ENCODE measurements around the gene PWWP2A.
"Not testable (repeated sequence)": the region's sequence is repeated elsewhere in the genome, so short reads cannot be mapped to it uniquely, and the experiment has no call there.

PWWP2A gene

DNA sequence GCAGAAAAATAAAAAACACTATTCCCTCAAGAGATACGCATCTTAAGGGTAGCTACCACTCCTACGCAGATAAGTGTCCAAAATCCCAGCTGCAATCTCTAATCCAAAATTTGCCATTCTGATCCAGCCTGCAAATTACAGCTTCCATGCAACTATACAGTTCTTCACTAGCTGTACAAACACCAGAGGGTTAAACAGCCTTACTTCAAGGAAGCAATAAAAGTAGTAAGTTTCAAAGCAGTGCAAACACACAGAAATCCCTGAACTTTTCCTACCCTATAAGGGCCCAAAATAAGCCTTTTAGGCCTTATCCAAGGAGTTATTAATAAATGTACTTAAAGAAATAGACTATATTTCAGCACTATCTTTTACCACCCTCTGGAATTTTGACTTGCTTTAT is 39.5 kb downstream of the PWWP2A start:
- no peaks in the 10 kb centered on the region for H3K27me3 ChIP-seq (ENCODE audit: control insufficient read depth, insufficient read depth, low read length)
- H3K9me3 ChIP-seq (ENCODE audit: control insufficient read depth, insufficient read depth, low read length): no peaks in the 10 kb centered on the region
- DNase-seq (ENCODE audit: low read depth, low spot score): no peak
- H3K27ac ChIP-seq (ENCODE audit: low read length): no peak overlapping the region
- H3K4me3 ChIP-seq (ENCODE audit: low read length): no peak overlapping the region
- no CpG with 5 or more reads among the region's 2 CpGs for WGBS (ENCODE audit: insufficient coverage, insufficient read length)
- no peaks in the 10 kb centered on the region for H3K36me3 ChIP-seq (ENCODE audit: control insufficient read depth, insufficient read depth, low read length)
- peaks cover 1% of the 10 kb centered on the region; the same call in 1 of the 2 replicates for H3K4me1 ChIP-seq (ENCODE audit: control insufficient read depth, insufficient read depth, low read length)

DNA sequence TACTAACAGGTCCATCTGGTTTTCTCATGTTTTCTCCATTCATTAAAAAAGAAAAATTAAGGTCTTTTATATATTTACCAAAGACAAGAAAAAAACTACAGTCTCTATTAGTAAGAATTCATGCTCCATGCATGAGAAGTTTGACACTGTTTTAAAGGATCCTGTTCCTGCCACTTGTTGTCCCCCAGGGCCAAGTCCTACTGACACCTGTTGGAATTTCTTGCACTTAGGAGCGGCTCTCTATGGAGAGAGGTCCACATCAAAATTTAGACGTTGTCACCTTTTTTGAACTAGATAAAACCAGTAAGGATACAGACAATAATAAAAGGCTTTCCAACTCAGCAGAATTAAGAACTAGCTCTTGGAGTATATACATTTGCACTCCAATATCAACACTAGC is 42.3 kb downstream of the PWWP2A start:
- H3K4me3 ChIP-seq (ENCODE audit: low read length): no peak overlapping the region
- peaks cover 1% of the 10 kb centered on the region; the same call in 1 of the 2 replicates for H3K4me1 ChIP-seq (ENCODE audit: control insufficient read depth, insufficient read depth, low read length)
- H3K27ac ChIP-seq (ENCODE audit: low read length): no peak overlapping the region
- no peaks in the 10 kb centered on the region for H3K36me3 ChIP-seq (ENCODE audit: control insufficient read depth, insufficient read depth, low read length)
- no peak for DNase-seq (ENCODE audit: low read depth, low spot score)
- no peaks in the 10 kb centered on the region for H3K27me3 ChIP-seq (ENCODE audit: control insufficient read depth, insufficient read depth, low read length)
- no peaks in the 10 kb centered on the region for H3K9me3 ChIP-seq (ENCODE audit: control insufficient read depth, insufficient read depth, low read length)
- WGBS (ENCODE audit: insufficient coverage, insufficient read length): no CpG with 5 or more reads among the region's 2 CpGs

DNA sequence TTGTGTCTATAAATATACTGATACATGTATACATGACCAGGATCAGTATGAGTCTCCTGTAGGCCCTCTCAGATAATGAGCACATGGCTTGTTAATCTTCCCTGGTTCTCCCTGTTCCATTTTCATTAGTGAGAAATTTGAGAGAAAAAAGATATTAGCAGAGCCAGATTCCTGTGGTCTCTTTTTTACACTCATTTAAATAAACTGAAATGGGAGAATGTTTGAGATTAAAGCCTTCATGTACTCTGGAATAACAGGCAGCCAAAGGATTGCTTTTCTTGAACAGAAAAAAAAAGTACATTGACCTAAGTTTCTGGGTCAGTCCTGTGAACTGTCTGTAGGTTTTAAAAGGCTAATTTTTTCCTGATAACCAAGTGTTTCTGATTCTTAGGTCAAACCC is 44.2 kb downstream of the PWWP2A start:
- Histone ChIP-seq H3K27ac (ENCODE audit: low read length) (no peak overlapping the region), H3K4me1 (ENCODE audit: control insufficient read depth, insufficient read depth, low read length) (no peaks in the 10 kb centered on the region), H3K9me3 (ENCODE audit: control insufficient read depth, insufficient read depth, low read length) (no peaks in the 10 kb centered on the region), H3K4me3 (ENCODE audit: low read length) (no peak overlapping the region), H3K36me3 (ENCODE audit: control insufficient read depth, insufficient read depth, low read length) (no peaks in the 10 kb centered on the region), H3K27me3 (ENCODE audit: control insufficient read depth, insufficient read depth, low read length) (no peaks in the 10 kb centered on the region)
- DNase-seq (ENCODE audit: low read depth, low spot score): no peak

DNA sequence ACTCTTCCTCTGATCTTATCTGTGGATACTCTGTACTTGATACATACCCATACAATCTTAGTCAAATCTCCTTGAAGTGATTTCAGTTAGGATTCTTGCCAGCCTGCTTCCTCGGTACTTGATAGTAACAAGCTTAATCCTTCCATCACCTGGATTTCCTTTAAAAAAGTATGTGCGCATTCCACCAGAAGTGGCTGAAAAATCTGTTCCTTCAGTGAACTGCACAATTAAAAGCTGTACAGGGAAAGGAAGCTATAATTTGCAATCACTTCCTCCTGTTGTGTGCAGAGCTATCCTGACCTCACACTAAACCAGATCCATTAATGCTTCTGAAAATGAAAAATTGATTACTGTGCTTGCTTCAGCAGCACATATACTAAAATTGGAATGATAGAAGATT is 47.3 kb downstream of the PWWP2A start:
- no peak for DNase-seq (ENCODE audit: low read depth, low spot score)

DNA sequence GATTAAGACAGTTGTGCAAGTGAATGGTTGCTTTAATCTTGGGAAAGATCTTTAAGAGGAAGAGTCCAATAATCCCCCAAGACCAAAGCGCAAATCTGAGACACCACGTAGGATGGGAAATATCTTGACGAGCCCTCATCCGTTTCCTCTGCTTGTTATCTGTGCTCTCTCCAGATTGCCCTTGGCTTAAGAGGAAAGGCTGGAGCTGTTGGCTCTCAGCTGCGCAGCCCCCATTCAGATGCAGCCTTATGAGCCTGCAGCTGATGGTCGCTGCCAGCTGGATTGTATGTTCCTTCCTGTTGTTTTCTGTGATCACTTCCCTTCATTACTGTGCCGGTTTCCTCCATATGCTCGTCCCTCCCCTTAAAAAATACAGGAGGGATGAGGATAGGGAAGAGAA is 47.7 kb downstream of the PWWP2A start:
- Histone ChIP-seq H3K27me3 (ENCODE audit: control insufficient read depth, insufficient read depth, low read length) (no peaks in the 10 kb centered on the region), H3K9me3 (ENCODE audit: control insufficient read depth, insufficient read depth, low read length) (no peaks in the 10 kb centered on the region), H3K4me3 (ENCODE audit: low read length) (no peak overlapping the region; the same call in 1 of the 2 replicates), H3K36me3 (ENCODE audit: control insufficient read depth, insufficient read depth, low read length) (no peaks in the 10 kb centered on the region), H3K4me1 (ENCODE audit: control insufficient read depth, insufficient read depth, low read length) (no peaks in the 10 kb centered on the region), H3K27ac (ENCODE audit: low read length) (no peak overlapping the region)
- WGBS (ENCODE audit: insufficient coverage, insufficient read length): no CpG with 5 or more reads among the region's 8 CpGs
- no peak for DNase-seq (ENCODE audit: low read depth, low spot score)

More for the DNA sequence above, 47.3 kb downstream of the PWWP2A start:
- H3K27ac ChIP-seq (ENCODE audit: low read length): no peak overlapping the region
- no peaks in the 10 kb centered on the region for H3K27me3 ChIP-seq (ENCODE audit: control insufficient read depth, insufficient read depth, low read length)
- no CpG with 5 or more reads among the region's 2 CpGs for WGBS (ENCODE audit: insufficient coverage, insufficient read length)
- H3K4me3 ChIP-seq (ENCODE audit: low read length): no peak overlapping the region
- H3K9me3 ChIP-seq (ENCODE audit: control insufficient read depth, insufficient read depth, low read length): no peaks in the 10 kb centered on the region
- no peaks in the 10 kb centered on the region for H3K4me1 ChIP-seq (ENCODE audit: control insufficient read depth, insufficient read depth, low read length)
- H3K36me3 ChIP-seq (ENCODE audit: control insufficient read depth, insufficient read depth, low read length): no peaks in the 10 kb centered on the region

DNA sequence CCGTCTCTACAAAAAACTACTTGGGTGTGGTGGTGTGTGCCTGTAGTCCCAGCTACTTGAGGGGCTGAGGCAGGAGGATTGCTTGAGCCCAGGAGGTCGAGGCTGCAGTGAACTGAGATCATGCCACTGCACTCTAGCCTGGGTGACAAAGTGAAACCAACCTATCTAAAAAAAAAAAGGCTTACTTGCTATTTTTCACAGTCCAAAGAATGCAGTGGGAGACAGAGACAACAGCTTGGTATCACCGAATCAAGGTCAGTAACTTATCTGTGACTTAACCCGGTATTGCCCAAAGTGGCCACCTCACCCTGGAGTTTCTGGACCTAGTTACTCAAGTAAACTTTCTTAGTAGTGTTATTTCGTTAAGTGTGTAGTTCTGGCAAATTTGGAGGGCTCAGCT is 50.1 kb downstream of the PWWP2A start:
- DNase-seq (ENCODE audit: low read depth, low spot score): not testable (repeated sequence)
- no CpG with 5 or more reads among the region's 5 CpGs for WGBS (ENCODE audit: insufficient coverage, insufficient read length)

DNA sequence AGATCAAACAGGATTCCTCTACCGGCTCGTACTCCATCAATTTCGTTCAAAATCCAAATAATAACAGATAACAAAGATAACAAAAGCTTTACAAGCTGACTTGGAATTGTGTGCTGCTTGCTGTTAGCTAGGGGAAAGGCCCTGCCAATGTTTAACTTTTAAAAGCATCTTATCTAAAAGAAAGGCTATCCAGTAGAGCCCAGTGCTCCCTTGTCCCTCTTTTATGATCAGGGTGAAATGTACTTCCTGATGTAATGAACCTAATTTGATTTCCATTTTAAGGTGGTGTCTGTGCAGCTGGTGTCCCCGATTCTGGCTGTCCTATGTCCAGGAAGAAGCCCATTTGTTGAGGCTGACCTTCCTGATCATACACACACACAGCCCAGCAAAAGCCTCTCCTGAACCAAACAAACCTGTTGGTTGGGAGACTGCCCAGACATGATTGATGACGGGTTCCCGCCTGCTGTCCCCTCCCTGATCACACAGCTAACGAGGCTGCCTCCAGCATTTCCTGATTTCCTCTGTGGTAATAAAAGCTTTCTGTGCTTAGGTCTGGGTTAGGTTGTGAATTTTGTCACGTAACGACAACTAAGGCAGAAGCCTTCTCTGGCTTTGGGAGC is 54.1 kb downstream of the PWWP2A start:
- H3K4me1 ChIP-seq (ENCODE audit: control insufficient read depth, insufficient read depth, low read length): no peaks in the 10 kb centered on the region
- H3K36me3 ChIP-seq (ENCODE audit: control insufficient read depth, insufficient read depth, low read length): peaks cover 9% of the 10 kb centered on the region; the same call in 1 of the 2 replicates
- no peak overlapping the region for H3K4me3 ChIP-seq (ENCODE audit: low read length)
- no peaks in the 10 kb centered on the region for H3K27me3 ChIP-seq (ENCODE audit: control insufficient read depth, insufficient read depth, low read length)
- H3K27ac ChIP-seq (ENCODE audit: low read length): no peak overlapping the region
- 100% methylated on average over 3 of the region's 9 CpGs for WGBS (ENCODE audit: insufficient coverage, insufficient read length)
- no peaks in the 10 kb centered on the region for H3K9me3 ChIP-seq (ENCODE audit: control insufficient read depth, insufficient read depth, low read length)
- DNase-seq (ENCODE audit: low read depth, low spot score): no peak

More for the DNA sequence above, 50.1 kb downstream of the PWWP2A start:
- not testable (repeated sequence) for H3K36me3 ChIP-seq (ENCODE audit: control insufficient read depth, insufficient read depth, low read length); H3K4me1 ChIP-seq (ENCODE audit: control insufficient read depth, insufficient read depth, low read length); H3K27me3 ChIP-seq (ENCODE audit: control insufficient read depth, insufficient read depth, low read length); H3K27ac ChIP-seq (ENCODE audit: low read length); H3K4me3 ChIP-seq (ENCODE audit: low read length); H3K9me3 ChIP-seq (ENCODE audit: control insufficient read depth, insufficient read depth, low read length)

DNA sequence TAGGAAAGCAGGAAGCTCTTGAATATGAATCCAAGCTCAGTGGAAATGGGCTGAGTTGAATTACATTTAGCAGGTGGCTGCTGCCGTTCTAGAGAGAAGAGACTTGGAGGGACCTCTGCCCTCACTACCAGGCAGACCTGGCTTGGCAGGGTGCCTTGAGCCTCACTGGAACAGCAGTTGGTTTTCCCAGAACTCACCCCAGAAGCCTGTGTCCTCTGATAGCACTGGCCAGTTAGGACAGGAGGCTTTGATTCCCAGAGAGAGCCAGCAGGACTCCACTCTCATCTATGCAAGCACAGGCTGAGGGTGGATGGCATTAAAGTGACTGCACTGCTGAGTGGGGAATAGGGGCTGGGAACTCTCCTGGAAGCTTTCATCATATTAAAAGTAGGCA is 54.8 kb downstream of the PWWP2A start:
- WGBS (ENCODE audit: insufficient coverage, insufficient read length): no CpG with 5 or more reads among the region's 1 CpG
- no peaks in the 10 kb centered on the region for H3K9me3 ChIP-seq (ENCODE audit: control insufficient read depth, insufficient read depth, low read length)
- H3K36me3 ChIP-seq (ENCODE audit: control insufficient read depth, insufficient read depth, low read length): peaks cover 11% of the 10 kb centered on the region; the same call in 1 of the 2 replicates

DNA sequence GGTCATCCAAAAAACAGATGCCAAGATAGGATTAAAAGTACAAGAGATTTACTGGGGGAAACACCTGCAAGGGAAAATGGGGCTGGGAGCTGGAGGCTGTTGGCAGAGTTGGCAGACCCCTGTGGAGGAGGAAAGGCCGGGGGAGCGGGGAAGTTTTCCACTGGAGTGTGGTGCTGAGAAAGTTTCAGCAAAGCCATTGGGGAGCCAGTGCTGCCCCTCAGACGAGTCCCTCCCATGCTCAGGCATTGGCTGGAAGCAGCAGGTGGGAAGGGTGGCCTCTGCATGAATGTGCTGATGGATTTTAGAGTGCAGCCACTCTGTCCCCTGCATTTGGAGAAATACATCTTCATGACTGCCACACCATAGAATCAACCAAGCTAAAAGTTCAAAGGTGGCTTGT is 57.5 kb downstream of the PWWP2A start:
- Histone ChIP-seq H3K27me3 (ENCODE audit: control insufficient read depth, insufficient read depth, low read length) (no peaks in the 10 kb centered on the region), H3K9me3 (ENCODE audit: control insufficient read depth, insufficient read depth, low read length) (no peaks in the 10 kb centered on the region), H3K36me3 (ENCODE audit: control insufficient read depth, insufficient read depth, low read length) (peaks cover 11% of the 10 kb centered on the region; the same call in 1 of the 2 replicates), H3K4me3 (ENCODE audit: low read length) (no peak overlapping the region), H3K27ac (ENCODE audit: low read length) (no peak overlapping the region), H3K4me1 (ENCODE audit: control insufficient read depth, insufficient read depth, low read length) (no peaks in the 10 kb centered on the region)
- DNase-seq (ENCODE audit: low read depth, low spot score): no peak
- WGBS (ENCODE audit: insufficient coverage, insufficient read length): no CpG with 5 or more reads among the region's 3 CpGs

More for the DNA sequence above, 54.8 kb downstream of the PWWP2A start:
- no peak for DNase-seq (ENCODE audit: low read depth, low spot score)
- Histone ChIP-seq H3K27ac (ENCODE audit: low read length) (no peak overlapping the region), H3K27me3 (ENCODE audit: control insufficient read depth, insufficient read depth, low read length) (no peaks in the 10 kb centered on the region), H3K4me1 (ENCODE audit: control insufficient read depth, insufficient read depth, low read length) (no peaks in the 10 kb centered on the region), H3K4me3 (ENCODE audit: low read length) (no peak overlapping the region)

DNA sequence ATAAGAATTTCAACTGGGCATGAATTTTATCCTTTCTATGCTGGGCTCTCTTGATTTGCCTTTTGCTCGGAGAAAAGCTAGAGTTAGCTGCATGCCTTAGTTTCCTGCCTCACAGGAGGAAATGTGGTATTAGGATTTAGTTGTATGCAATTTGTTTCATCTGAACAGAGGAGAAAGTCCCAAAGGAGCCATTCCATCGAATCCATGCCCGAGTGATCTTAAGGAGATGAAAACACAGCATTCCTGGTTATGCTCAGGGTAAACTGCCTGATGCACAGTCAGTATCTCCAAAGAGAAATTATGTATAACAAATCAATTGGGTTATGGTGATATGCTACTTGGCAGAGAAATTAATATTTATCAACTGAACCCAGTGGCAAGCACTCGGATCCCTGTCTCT is 59.2 kb downstream of the PWWP2A start:
- no CpG with 5 or more reads among the region's 4 CpGs for WGBS (ENCODE audit: insufficient coverage, insufficient read length)
- H3K9me3 ChIP-seq (ENCODE audit: control insufficient read depth, insufficient read depth, low read length): no peaks in the 10 kb centered on the region
- H3K4me3 ChIP-seq (ENCODE audit: low read length): no peak overlapping the region
- H3K27me3 ChIP-seq (ENCODE audit: control insufficient read depth, insufficient read depth, low read length): no peaks in the 10 kb centered on the region
- H3K4me1 ChIP-seq (ENCODE audit: control insufficient read depth, insufficient read depth, low read length): no peaks in the 10 kb centered on the region
- no peak for DNase-seq (ENCODE audit: low read depth, low spot score)
- H3K36me3 ChIP-seq (ENCODE audit: control insufficient read depth, insufficient read depth, low read length): peaks cover 6% of the 10 kb centered on the region; the same call in 1 of the 2 replicates
- H3K27ac ChIP-seq (ENCODE audit: low read length): no peak overlapping the region

DNA sequence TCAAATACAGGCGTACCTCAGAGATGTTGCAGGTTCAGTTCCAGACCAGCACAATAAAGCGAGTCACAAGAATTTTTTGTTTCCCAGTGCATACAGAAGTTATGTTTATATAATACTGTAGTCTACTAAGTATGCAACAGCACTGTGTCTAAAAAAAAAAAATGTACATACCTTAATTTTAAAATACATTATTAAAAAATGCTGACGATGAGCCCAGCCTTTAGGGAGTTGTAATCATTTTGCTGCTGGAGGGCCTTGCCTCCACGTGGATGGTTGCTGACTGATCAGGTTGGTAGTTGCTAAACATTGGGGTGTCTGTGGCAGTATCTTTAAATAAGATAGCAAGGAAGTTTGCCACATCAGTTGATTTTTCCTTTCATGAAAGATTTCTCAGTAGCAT is 62.0 kb downstream of the PWWP2A start:
- H3K27me3 ChIP-seq (ENCODE audit: control insufficient read depth, insufficient read depth, low read length): no peaks in the 10 kb centered on the region
- WGBS (ENCODE audit: insufficient coverage, insufficient read length): no CpG with 5 or more reads among the region's 4 CpGs
- H3K4me1 ChIP-seq (ENCODE audit: control insufficient read depth, insufficient read depth, low read length): no peaks in the 10 kb centered on the region
- peaks cover 6% of the 10 kb centered on the region; the same call in 1 of the 2 replicates for H3K36me3 ChIP-seq (ENCODE audit: control insufficient read depth, insufficient read depth, low read length)
- DNase-seq (ENCODE audit: low read depth, low spot score): no peak
- no peaks in the 10 kb centered on the region for H3K9me3 ChIP-seq (ENCODE audit: control insufficient read depth, insufficient read depth, low read length)
- H3K4me3 ChIP-seq (ENCODE audit: low read length): no peak overlapping the region
- H3K27ac ChIP-seq (ENCODE audit: low read length): no peak overlapping the region

All from iPS DF 6.9 (cell line).